WTC11 (cell line): ENCODE results near the gene FAM114A1. TPM values are rescaled to one million over a fixed set of nuclear protein-coding genes. Genes with fewer than 3 reads are reported as not detected.

Experiments
- ATAC-seq: fragments of 200-7000 bp; cut with Tn5 transposase; 2 replicates; pipeline ENCODE4 v1.10.0; 2021; ENCODE audit warnings: mild to moderate bottlenecking, moderate library complexity
- CTCF ChIA-PET: fragments of 300-600 bp; sonication (Branson Sonifier 250); formaldehyde crosslinking; loops from one replicate; lab custom pipeline; 2021; ENCODE audit warnings: antibody characterized with exemption; lab: Charles Lee
- POLR2A ChIA-PET: fragments of 350-600 bp; sonication (Branson Sonifier 250); formaldehyde crosslinking; loops from one replicate; lab custom pipeline; 2021; ENCODE audit warnings: antibody characterized with exemption; lab: Charles Lee
- DNase-seq: peaks from one replicate; pipeline ENCODE4 v3.0.0; 2021; ENCODE audit warnings: low spot score
- H3K27ac Mint-ChIP-seq: 2 replicates; pipeline ENCODE4 v1.8.0; 2021; ENCODE audit warnings: mixed read lengths
- H3K27me3 Mint-ChIP-seq: 2 replicates; pipeline ENCODE4 v1.8.0; 2021; ENCODE audit warnings: low read depth, mild to moderate bottlenecking, moderate library complexity, mixed read lengths
- H3K36me3 Mint-ChIP-seq: 2 replicates; pipeline ENCODE4 v1.8.0; 2021; ENCODE audit warnings: mixed read lengths
- H3K4me1 Mint-ChIP-seq: 2 replicates; pipeline ENCODE4 v1.8.0; 2022; ENCODE audit warnings: mixed read lengths
- H3K4me3 Mint-ChIP-seq: 2 replicates; pipeline ENCODE4 v1.8.0; 2021; ENCODE audit warnings: mild to moderate bottlenecking, moderate library complexity, mixed read lengths
- H3K9me3 Mint-ChIP-seq: 2 replicates; pipeline ENCODE4 v1.8.0; 2021; ENCODE audit warnings: mixed read lengths
- ATF6 ChIP-seq: sonication (generic); formaldehyde crosslinking; IDR thresholded peaks from 2 replicates; pipeline ENCODE4 v1.8.1; 2023; ENCODE audit warnings: mild to moderate bottlenecking, missing genetic modification reagents
- E2F4 ChIP-seq: sonication (generic); formaldehyde crosslinking; IDR thresholded peaks from 2 replicates; pipeline ENCODE4 v1.8.1; 2022; ENCODE audit warnings: low read depth, mild to moderate bottlenecking, moderate library complexity, missing genetic modification reagents, borderline replicate concordance
- GTF2I ChIP-seq: fragments of 250-450 bp; sonication (Bioruptor Pico); conservative IDR thresholded peaks from 2 replicates; pipeline ENCODE4 v1.4.0; 2021; ENCODE audit warnings: mild to moderate bottlenecking
- HMGXB4 ChIP-seq: sonication (generic); formaldehyde crosslinking; IDR thresholded peaks from 2 replicates; pipeline ENCODE4 v1.8.1; 2023; ENCODE audit warnings: mild to moderate bottlenecking, moderate library complexity, missing genetic modification reagents
- IRF2 ChIP-seq: sonication (generic); formaldehyde crosslinking; IDR thresholded peaks from 2 replicates; pipeline ENCODE4 v1.8.0; 2022; ENCODE audit warnings: low read depth, missing genetic modification reagents, borderline replicate concordance
- JAZF1 ChIP-seq: fragments of 250-450 bp; sonication (Bioruptor Pico); IDR thresholded peaks from 2 replicates; pipeline ENCODE4 v1.9.0; 2021; ENCODE audit warnings: moderate library complexity, mild to moderate bottlenecking, inconsistent platforms
- NR1H2 ChIP-seq: sonication (generic); formaldehyde crosslinking; IDR thresholded peaks from 2 replicates; pipeline ENCODE4 v1.9.0; 2021; ENCODE audit warnings: mild to moderate bottlenecking, moderate library complexity, missing genetic modification reagents
- OVOL2 ChIP-seq: fragments of 250-450 bp; sonication (Bioruptor Pico); IDR thresholded peaks from 2 replicates; pipeline ENCODE4 v1.9.0; 2021; ENCODE audit warnings: mild to moderate bottlenecking, borderline replicate concordance
- PREB ChIP-seq: sonication (generic); formaldehyde crosslinking; IDR thresholded peaks from 2 replicates; pipeline ENCODE4 v1.8.1; 2022; ENCODE audit warnings: mild to moderate bottlenecking, missing genetic modification reagents, moderate library complexity, borderline replicate concordance
- SMAD4 ChIP-seq: sonication (generic); formaldehyde crosslinking; IDR thresholded peaks from 2 replicates; pipeline ENCODE4 v1.8.0; 2022; ENCODE audit warnings: mild to moderate bottlenecking, missing genetic modification reagents
- TCF7 ChIP-seq: sonication (generic); formaldehyde crosslinking; IDR thresholded peaks from 2 replicates; pipeline ENCODE4 v1.8.0; 2022; ENCODE audit warnings: mild to moderate bottlenecking, low read depth, missing genetic modification reagents, moderate library complexity
- TP53 ChIP-seq: sonication (generic); formaldehyde crosslinking; IDR thresholded peaks from 2 replicates; pipeline ENCODE4 v1.8.1; 2023; ENCODE audit warnings: mild to moderate bottlenecking, missing genetic modification reagents
- ZBTB21 ChIP-seq: sonication (generic); formaldehyde crosslinking; IDR thresholded peaks from 2 replicates; pipeline ENCODE4 v1.8.1; 2023; ENCODE audit warnings: mild to moderate bottlenecking, missing genetic modification reagents, borderline replicate concordance
- ZMAT4 ChIP-seq: fragments of 250-450 bp; sonication (Bioruptor Pico); IDR thresholded peaks from 2 replicates; pipeline ENCODE4 v1.9.0; 2021; ENCODE audit warnings: mild to moderate bottlenecking
- ZNF423 ChIP-seq: fragments of 250-450 bp; sonication (Bioruptor Pico); IDR thresholded peaks from 2 replicates; pipeline ENCODE4 v2.1.2; 2022; ENCODE audit warnings: mild to moderate bottlenecking, moderate library complexity
- ZSCAN18 ChIP-seq: fragments of 250-450 bp; sonication (Bioruptor Pico); IDR thresholded peaks from 2 replicates; pipeline ENCODE4 v2.1.2; 2022; ENCODE audit warnings: mild to moderate bottlenecking, moderate library complexity
- total RNA-seq: library from RNA; stranded (reverse); gene quantifications from 3 replicates; pipeline ENCODE4 v1.2.3, GENCODE V29; 2021
- TF ChIP-seq, protein P1 (sequence below): sonication (generic); formaldehyde crosslinking; IDR thresholded peaks from 2 replicates; pipeline ENCODE4 v1.8.0; 2023; ENCODE audit warnings: missing genetic modification reagents
- TF ChIP-seq, protein P2 (sequence below): sonication (generic); formaldehyde crosslinking; IDR thresholded peaks from 2 replicates; pipeline ENCODE4 v1.8.1; 2023; ENCODE audit warnings: mild to moderate bottlenecking, missing genetic modification reagents, moderate library complexity
- TF ChIP-seq, protein P3 (sequence below): fragments of 200-600 bp; IDR thresholded peaks from 2 replicates; pipeline ENCODE4 v1.8.0; 2022; ENCODE audit warnings: antibody characterized with exemption

FAM114A1 gene
- total RNA-seq, 1 experiment from 2014 or later = 17.6 TPM

GRCh38 chr4:38930707-38931106 lies 63.1 kb downstream of the FAM114A1 start:
- Mint-ChIP-seq H3K4me3 (no peak overlapping the region), H3K27ac (no peak overlapping the region), H3K9me3 (no peaks in the 10 kb centered on the region), H3K36me3 (peaks cover 8% of the 10 kb centered on the region), H3K27me3 (no peaks in the 10 kb centered on the region; the same call in 1 of the 2 replicates), H3K4me1 (no peaks in the 10 kb centered on the region)
- no peak for TF ChIP-seq NR1H2 (CRISPR knock-in tag)
- TF ChIP-seq TP53 (CRISPR knock-in tag) = no peak
- TF ChIP-seq, protein P1, sequence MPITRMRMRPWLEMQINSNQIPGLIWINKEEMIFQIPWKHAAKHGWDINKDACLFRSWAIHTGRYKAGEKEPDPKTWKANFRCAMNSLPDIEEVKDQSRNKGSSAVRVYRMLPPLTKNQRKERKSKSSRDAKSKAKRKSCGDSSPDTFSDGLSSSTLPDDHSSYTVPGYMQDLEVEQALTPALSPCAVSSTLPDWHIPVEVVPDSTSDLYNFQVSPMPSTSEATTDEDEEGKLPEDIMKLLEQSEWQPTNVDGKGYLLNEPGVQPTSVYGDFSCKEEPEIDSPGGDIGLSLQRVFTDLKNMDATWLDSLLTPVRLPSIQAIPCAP (CRISPR knock-in tag) = no peak
- TF ChIP-seq ZMAT4 = no peak
- TF ChIP-seq IRF2 (CRISPR knock-in tag) = no peak
- no peak for TF ChIP-seq PREB (CRISPR knock-in tag)
- TF ChIP-seq ZSCAN18 (CRISPR knock-in tag) = no peak
- no peak for TF ChIP-seq OVOL2 (CRISPR knock-in tag)
- no peak for TF ChIP-seq ZNF423 (CRISPR knock-in tag)
- no peak for TF ChIP-seq HMGXB4 (CRISPR knock-in tag)
- TF ChIP-seq, protein P2, sequence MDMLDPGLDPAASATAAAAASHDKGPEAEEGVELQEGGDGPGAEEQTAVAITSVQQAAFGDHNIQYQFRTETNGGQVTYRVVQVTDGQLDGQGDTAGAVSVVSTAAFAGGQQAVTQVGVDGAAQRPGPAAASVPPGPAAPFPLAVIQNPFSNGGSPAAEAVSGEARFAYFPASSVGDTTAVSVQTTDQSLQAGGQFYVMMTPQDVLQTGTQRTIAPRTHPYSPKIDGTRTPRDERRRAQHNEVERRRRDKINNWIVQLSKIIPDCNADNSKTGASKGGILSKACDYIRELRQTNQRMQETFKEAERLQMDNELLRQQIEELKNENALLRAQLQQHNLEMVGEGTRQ (CRISPR knock-in tag) = no peak
- TF ChIP-seq, protein P3, sequence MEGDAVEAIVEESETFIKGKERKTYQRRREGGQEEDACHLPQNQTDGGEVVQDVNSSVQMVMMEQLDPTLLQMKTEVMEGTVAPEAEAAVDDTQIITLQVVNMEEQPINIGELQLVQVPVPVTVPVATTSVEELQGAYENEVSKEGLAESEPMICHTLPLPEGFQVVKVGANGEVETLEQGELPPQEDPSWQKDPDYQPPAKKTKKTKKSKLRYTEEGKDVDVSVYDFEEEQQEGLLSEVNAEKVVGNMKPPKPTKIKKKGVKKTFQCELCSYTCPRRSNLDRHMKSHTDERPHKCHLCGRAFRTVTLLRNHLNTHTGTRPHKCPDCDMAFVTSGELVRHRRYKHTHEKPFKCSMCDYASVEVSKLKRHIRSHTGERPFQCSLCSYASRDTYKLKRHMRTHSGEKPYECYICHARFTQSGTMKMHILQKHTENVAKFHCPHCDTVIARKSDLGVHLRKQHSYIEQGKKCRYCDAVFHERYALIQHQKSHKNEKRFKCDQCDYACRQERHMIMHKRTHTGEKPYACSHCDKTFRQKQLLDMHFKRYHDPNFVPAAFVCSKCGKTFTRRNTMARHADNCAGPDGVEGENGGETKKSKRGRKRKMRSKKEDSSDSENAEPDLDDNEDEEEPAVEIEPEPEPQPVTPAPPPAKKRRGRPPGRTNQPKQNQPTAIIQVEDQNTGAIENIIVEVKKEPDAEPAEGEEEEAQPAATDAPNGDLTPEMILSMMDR = no peak
- TF ChIP-seq JAZF1 (CRISPR knock-in tag) = no peak
- no peak for TF ChIP-seq GTF2I
- no peak for TF ChIP-seq TCF7 (CRISPR knock-in tag)
- TF ChIP-seq ATF6 (CRISPR knock-in tag) = no peak
- TF ChIP-seq SMAD4 (CRISPR knock-in tag) = no peak
- TF ChIP-seq E2F4 (CRISPR knock-in tag) = no peak
- TF ChIP-seq ZBTB21 (CRISPR knock-in tag) = no peak
- ChIA-PET POLR2A (no interaction called here), CTCF (no interaction called here)
- ATAC-seq (no peak), DNase-seq (no peak)
